Germinal center (tissue), 1 donor: Measurements from ENCODE around the gene PGP.
A peak's percentile ranks its signal among the peaks of the same experiment; 100 is the strongest.

Source experiments
- DNase-seq: peaks from one replicate; pipeline ENCODE4 v3.0.0; 2012; ENCODE audit warnings: mixed read lengths, low spot score

Gene PGP

DNA sequence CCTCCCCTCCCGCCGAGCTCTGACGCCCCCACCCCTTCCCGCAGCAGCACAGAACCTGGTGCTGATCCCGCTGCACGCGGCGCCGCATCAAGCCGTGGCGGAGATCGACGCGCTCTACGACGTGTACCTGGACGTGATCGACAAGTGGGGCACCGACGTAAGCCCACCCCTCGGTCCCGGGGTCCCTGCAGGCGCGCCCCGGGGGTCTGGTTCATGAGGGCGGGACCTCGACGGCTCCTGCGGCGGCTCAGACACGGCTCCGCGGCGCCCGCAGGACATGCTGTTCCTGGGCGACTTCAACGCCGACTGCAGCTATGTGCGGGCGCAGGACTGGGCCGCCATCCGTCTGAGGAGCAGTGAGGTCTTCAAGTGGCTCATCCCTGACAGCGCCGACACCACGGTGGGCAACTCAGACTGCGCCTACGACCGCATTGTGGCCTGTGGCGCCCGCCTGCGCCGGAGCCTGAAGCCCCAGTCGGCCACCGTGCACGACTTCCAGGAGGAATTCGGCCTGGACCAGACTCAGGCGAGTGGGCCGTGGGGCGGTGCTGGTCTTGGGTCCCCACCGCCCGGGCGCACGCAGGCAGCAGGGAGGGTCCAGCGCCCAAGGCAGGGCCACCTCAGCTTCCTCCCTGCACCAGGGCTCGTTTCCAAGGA, 23.0 kb upstream of the PGP start:
- no peak for DNase-seq

DNA sequence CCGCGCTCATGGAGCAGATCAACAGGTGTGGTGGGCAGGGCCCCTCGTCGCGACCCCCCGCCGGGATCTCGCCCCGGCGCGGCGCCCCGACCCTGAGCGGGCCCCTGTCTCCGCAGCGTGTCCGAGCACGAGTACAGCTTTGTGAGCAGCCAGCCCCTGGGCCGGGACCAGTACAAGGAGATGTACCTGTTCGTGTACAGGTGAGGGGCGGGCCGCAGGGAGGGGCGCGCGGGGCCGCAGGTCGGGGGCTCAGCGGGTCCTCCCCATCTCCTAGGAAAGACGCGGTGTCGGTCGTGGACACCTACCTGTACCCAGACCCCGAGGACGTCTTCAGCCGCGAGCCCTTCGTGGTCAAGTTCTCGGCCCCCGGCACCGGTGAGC, 22.5 kb upstream of the PGP start:
- DNase-seq = no peak

DNA sequence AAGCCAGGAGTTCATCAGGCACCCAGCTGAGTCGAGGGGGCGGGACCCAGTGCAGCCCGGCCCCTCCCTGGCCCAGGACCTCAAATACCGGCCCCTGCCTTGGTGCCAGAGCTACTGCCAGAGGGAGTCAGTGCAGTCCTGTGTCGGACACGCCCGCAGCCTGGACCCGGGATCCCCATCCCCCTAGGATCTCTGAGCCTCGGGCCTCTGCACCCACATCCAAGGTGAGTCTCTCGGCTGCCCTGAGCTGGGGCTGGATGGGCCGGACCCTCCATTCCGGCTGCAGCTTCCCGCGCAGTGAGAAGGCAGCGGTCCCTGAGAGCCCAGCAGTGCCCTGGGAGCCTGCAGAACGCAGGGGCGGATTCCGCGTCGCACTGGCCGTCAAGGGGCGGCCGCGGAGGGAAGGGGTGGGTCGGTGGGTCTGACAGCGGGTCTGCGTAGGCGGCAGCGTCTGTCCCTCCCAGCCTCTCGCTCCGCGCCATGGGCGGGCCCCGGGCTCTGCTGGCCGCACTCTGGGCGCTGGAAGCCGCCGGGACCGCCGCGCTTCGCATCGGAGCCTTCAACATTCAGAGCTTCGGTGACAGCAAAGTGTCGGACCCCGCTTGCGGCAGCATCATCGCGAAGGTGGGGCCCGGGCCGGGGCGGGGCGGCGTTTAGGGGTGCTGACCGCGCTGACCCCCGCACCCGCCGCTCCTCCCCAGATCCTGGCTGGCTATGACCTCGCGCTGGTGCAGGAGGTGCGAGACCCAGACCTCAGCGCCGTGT, 21.9 kb upstream of the PGP start, which contains the start of gene DNASE1L2:
Gene DNASE1L2 (plus strand): TSS at position 108 of the 765 bp plus-strand sequence. CDS start 373 bp downstream, at position 481.
- no peak for DNase-seq

GRCh38 chr16:2235695-2236336, 21.2 kb upstream of the PGP start:
- no peak for DNase-seq

GRCh38 chr16:2235234-2235651, 20.6 kb upstream of the PGP start:
- no peak for DNase-seq

GRCh38 chr16:2234813-2235170, 20.2 kb upstream of the PGP start:
- DNase-seq = no peak

GRCh38 chr16:2233872-2234812, 19.5 kb upstream of the PGP start:
- peak; percentile 39 for DNase-seq

DNA sequence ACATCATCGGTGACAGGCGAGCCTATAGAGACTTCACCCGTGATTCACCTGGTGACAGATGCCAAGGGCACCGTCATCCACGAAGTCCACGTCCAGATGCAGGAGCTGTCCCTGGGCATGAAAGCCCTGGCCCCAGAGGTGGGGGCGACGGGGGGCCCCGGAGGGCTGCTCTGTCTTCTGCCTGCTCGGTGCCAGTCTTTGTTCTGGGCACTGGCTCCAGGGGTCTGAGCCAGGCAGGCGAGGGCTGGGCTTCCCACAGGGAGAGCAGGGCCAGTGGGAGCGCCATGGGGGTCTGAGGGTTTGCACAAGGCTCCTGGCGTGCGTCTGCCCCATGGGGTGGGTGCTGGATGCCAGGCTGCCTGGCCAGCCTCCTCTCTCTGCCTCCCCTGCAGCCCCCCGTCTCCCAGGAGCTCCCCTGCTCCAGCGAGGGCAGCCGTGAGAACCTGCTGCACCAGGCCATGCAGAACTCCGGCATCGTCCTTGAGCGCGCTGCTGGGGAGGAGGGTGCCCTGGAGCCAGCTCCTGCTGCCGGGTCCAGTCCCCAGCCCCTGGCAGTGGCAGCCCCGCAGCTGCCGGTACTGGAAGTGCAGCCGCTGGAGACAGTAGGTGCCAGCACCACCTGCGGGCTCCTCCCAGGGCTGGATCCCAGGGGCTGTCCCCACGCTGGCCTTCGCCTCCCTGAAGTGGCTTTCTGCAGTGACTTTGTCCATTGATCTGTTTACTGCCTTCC, 18.6 kb upstream of the PGP start:
- DNase-seq = no peak

GRCh38 chr16:2232094-2232990, 17.7 kb upstream of the PGP start:
- no peak for DNase-seq

GRCh38 chr16:2231016-2231931, 16.6 kb upstream of the PGP start:
- no peak for DNase-seq

DNA sequence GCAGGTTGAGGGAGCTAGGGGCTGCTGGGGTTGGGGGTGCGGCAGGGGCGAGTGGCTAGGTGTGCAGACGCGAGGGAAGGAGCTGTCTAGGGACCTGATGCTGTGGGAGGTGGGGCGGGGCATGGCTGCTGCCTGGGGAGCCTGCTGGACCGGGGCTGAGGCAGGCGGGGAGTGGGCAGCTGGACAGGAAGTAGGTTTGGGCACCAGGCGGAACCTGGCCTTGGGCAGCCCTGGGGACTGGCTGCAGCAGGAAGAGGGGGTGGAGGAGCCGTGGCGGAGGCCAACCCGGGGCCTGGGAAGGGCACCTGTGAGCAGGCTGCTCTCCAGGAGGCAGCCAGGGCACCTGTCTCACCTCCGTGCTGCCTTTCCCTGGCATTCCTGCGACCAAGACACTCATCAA, 15.7 kb upstream of the PGP start:
- no peak for DNase-seq

GRCh38 chr16:2229632-2230250, 15.1 kb upstream of the PGP start:
- no peak for DNase-seq

- DNase-seq = no peak
These were observed 14.5 kb upstream of the PGP start for GRCh38 chr16:2229091-2229490.

GRCh38 chr16:2228161-2228824, 13.7 kb upstream of the PGP start:
- DNase-seq = no peak

- DNase-seq = no peak
These were observed 12.3 kb upstream of the PGP start for GRCh38 chr16:2226918-2227317.

- no peak for DNase-seq
These were observed 11.7 kb upstream of the PGP start for GRCh38 chr16:2226245-2226793.

GRCh38 chr16:2223942-2224486, 9.4 kb upstream of the PGP start:
- peak; percentile 54 for DNase-seq
